Neural crest cell (in vitro differentiated cells): ENCODE data around the gene TNP2. TPM values are rescaled to one million over a fixed set of nuclear protein-coding genes. Genes with fewer than 3 reads are reported as not detected.

Experiments used
- DNase-seq: peaks from one replicate; pipeline ENCODE4 v3.0.0; 2021; ENCODE audit warnings: low read depth, mixed read lengths, low spot score
- H3K27ac Mint-ChIP-seq: one replicate; pipeline ENCODE4 v1.8.0; 2021; ENCODE audit warnings: mild to moderate bottlenecking, mixed read lengths; ENCODE audit not compliant: unreplicated experiment
- H3K27me3 Mint-ChIP-seq: 2 replicates; pipeline ENCODE4 v1.8.0; 2021; ENCODE audit warnings: low read depth, mild to moderate bottlenecking, mixed read lengths
- H3K36me3 Mint-ChIP-seq: 2 replicates; pipeline ENCODE4 v1.8.0; 2021; ENCODE audit warnings: low read depth, mild to moderate bottlenecking, mixed read lengths
- H3K4me1 Mint-ChIP-seq: 2 replicates; pipeline ENCODE4 v1.8.0; 2021; ENCODE audit warnings: mixed read lengths
- H3K4me3 Mint-ChIP-seq: one replicate; pipeline ENCODE4 v1.8.0; 2021; ENCODE audit warnings: mild to moderate bottlenecking, mixed read lengths
- H3K9me3 Mint-ChIP-seq: 2 replicates; pipeline ENCODE4 v1.8.0; 2021; ENCODE audit warnings: mixed read lengths
- CTCF ChIP-seq: fragments of 200-600 bp; sonication (generic); conservative IDR thresholded peaks from 2 replicates; pipeline ENCODE4 v1.5.0; 2021; ENCODE audit warnings: antibody characterized with exemption, mild to moderate bottlenecking
- total RNA-seq: library from RNA; stranded (reverse); gene quantifications from 2 replicates; pipeline ENCODE4 v1.2.1, GENCODE V29; 2021

Gene TNP2
- total RNA-seq, 1 donor from 2014 or later: not detected

GRCh38 chr16:11245222-11245737, 23.8 kb downstream of the TNP2 start:
- H3K36me3 Mint-ChIP-seq: no peaks in the 10 kb centered on the region
- H3K27me3 Mint-ChIP-seq: peaks cover 6% of the 10 kb centered on the region
- no peaks in the 10 kb centered on the region for H3K4me1 Mint-ChIP-seq
- H3K27ac Mint-ChIP-seq: peak overlapping the region; percentile 46
- H3K9me3 Mint-ChIP-seq: no peaks in the 10 kb centered on the region
- no peak overlapping the region for H3K4me3 Mint-ChIP-seq
- DNase-seq: no peak
- TF ChIP-seq CTCF: no peak

GRCh38 chr16:11242658-11243057, 26.5 kb downstream of the TNP2 start:
- H3K27ac Mint-ChIP-seq: no peak overlapping the region

GRCh38 chr16:11241480-11242204, 27.5 kb downstream of the TNP2 start:
- Mint-ChIP-seq H3K4me1 (no peaks in the 10 kb centered on the region), H3K4me3 (no peak overlapping the region), H3K27ac (no peak overlapping the region), H3K27me3 (peaks cover 6% of the 10 kb centered on the region), H3K9me3 (no peaks in the 10 kb centered on the region), H3K36me3 (no peaks in the 10 kb centered on the region)
- no peak for DNase-seq
- TF ChIP-seq CTCF: no peak

More at GRCh38 chr16:11242658-11243057, 26.5 kb downstream of the TNP2 start:
- H3K4me3 Mint-ChIP-seq: no peak overlapping the region
- TF ChIP-seq CTCF: no peak
- no peaks in the 10 kb centered on the region for H3K36me3 Mint-ChIP-seq
- H3K4me1 Mint-ChIP-seq: no peaks in the 10 kb centered on the region
- no peaks in the 10 kb centered on the region for H3K9me3 Mint-ChIP-seq
- DNase-seq: no peak
- H3K27me3 Mint-ChIP-seq: peaks cover 6% of the 10 kb centered on the region

- no peaks in the 10 kb centered on the region for H3K36me3 Mint-ChIP-seq
- no peak overlapping the region for H3K27ac Mint-ChIP-seq
- H3K27me3 Mint-ChIP-seq: peaks cover 6% of the 10 kb centered on the region
- no peak for DNase-seq
- H3K4me1 Mint-ChIP-seq: no peaks in the 10 kb centered on the region
- no peaks in the 10 kb centered on the region for H3K9me3 Mint-ChIP-seq
- TF ChIP-seq CTCF: no peak
- no peak overlapping the region for H3K4me3 Mint-ChIP-seq
Measured at GRCh38 chr16:11240636-11241473, 28.3 kb downstream of the TNP2 start.

GRCh38 chr16:11239644-11240632, 29.2 kb downstream of the TNP2 start:
- Mint-ChIP-seq H3K4me3 (no peak overlapping the region), H3K27ac (no peak overlapping the region)
- TF ChIP-seq CTCF: no peak

More at GRCh38 chr16:11239644-11240632, 29.2 kb downstream of the TNP2 start:
- no peaks in the 10 kb centered on the region for H3K4me1 Mint-ChIP-seq
- no peaks in the 10 kb centered on the region for H3K9me3 Mint-ChIP-seq
- DNase-seq: no peak
- H3K36me3 Mint-ChIP-seq: no peaks in the 10 kb centered on the region
- H3K27me3 Mint-ChIP-seq: peaks cover under 1% of the 10 kb centered on the region
